Endodermal cell (in vitro differentiated cells): ENCODE results near the gene NOS1AP. TPM values are rescaled to one million over a fixed set of nuclear protein-coding genes. Genes with fewer than 3 reads are reported as not detected.
"Not testable (repeated sequence)": the region's sequence is repeated elsewhere in the genome, so short reads cannot be mapped to it uniquely, and the experiment has no call there.

ENCODE experiments used
- DNase-seq: peaks from one replicate; pipeline ENCODE4 v3.0.0-alpha.2; 2017
- H3K27ac ChIP-seq: 2 replicates; pipeline ENCODE4 v1.5.1; 2013; ENCODE audit warnings: mild to moderate bottlenecking, low read depth, low read length, moderate library complexity
- H3K27me3 ChIP-seq: 2 replicates; pipeline ENCODE4 v1.6.1; 2013; ENCODE audit warnings: mild to moderate bottlenecking, low read length, moderate library complexity; ENCODE audit not compliant: insufficient read depth, control insufficient read depth, poor library complexity, severe bottlenecking
- H3K36me3 ChIP-seq: 2 replicates; pipeline ENCODE4 v1.7.0; 2013; ENCODE audit warnings: mild to moderate bottlenecking, low read length, moderate library complexity; ENCODE audit not compliant: control insufficient read depth, insufficient read depth
- H3K4me1 ChIP-seq: one replicate; pipeline ENCODE4 v1.7.0; 2013; ENCODE audit warnings: low read length; ENCODE audit not compliant: control insufficient read depth, insufficient read depth
- H3K4me3 ChIP-seq: 2 replicates; pipeline ENCODE4 v1.5.1; 2013; ENCODE audit warnings: mild to moderate bottlenecking, low read length, moderate library complexity
- H3K9ac ChIP-seq: 2 replicates; pipeline ENCODE4 v1.6.1; 2013; ENCODE audit warnings: mild to moderate bottlenecking, low read length, moderate library complexity; ENCODE audit not compliant: poor library complexity, severe bottlenecking; ENCODE audit errors: extremely low read depth
- H3K9me3 ChIP-seq: 2 replicates; pipeline ENCODE4 v1.6.1; 2013; ENCODE audit warnings: mild to moderate bottlenecking, low read length, moderate library complexity; ENCODE audit not compliant: control insufficient read depth
- H3K27ac Mint-ChIP-seq: 2 replicates; pipeline ENCODE4 v1.8.0; 2020; ENCODE audit warnings: mixed read lengths
- H3K27me3 Mint-ChIP-seq: 2 replicates; pipeline ENCODE4 v1.8.0; 2021; ENCODE audit warnings: mild to moderate bottlenecking, mixed read lengths; ENCODE audit not compliant: insufficient read depth
- H3K36me3 Mint-ChIP-seq: 2 replicates; pipeline ENCODE4 v1.8.0; 2020; ENCODE audit warnings: low read depth, mixed read lengths
- H3K4me1 Mint-ChIP-seq: 2 replicates; pipeline ENCODE4 v1.8.0; 2020; ENCODE audit warnings: mixed read lengths
- H3K4me3 Mint-ChIP-seq: 2 replicates; pipeline ENCODE4 v1.8.0; 2020; ENCODE audit warnings: mild to moderate bottlenecking, moderate library complexity, mixed read lengths
- H3K9me3 Mint-ChIP-seq: 2 replicates; pipeline ENCODE4 v1.8.0; 2020; ENCODE audit warnings: mild to moderate bottlenecking, mixed read lengths
- CTCF ChIP-seq: fragments of 200-600 bp; sonication (generic); conservative IDR thresholded peaks from 2 replicates; pipeline ENCODE4 v1.5.0; 2021; ENCODE audit warnings: antibody characterized with exemption, mild to moderate bottlenecking
- WGBS, 2 experiments: methylation state at CpG; one replicate each; pipeline versions ENCODE4 v1.1.5 to v1.1.7; 2013; ENCODE audit warnings: missing lambda C conversion rate in 2 of 2, mixed read lengths in 1 of 2; ENCODE audit not compliant: insufficient coverage in 1 of 2, insufficient read length in 1 of 2; 5-methylcytosine and 5-hydroxymethylcytosine counted together
- total RNA-seq, 2 donors: library from RNA; stranded (reverse); fragmentation: NEBNext Ultra II Directional in 1 of 2; extraction: Animal tissue kit (Norgen Biotek cat#: 25700) in 1 of 2; gene quantifications; 2 replicates in 1 of 2; 3 replicates in 1 of 2; pipeline ENCODE4 v1.2.1, GENCODE V29; 2021

The NOS1AP gene
- total RNA-seq, 2 donors from 2014 or later: 4.8 to 5.9 TPM

GRCh38 chr1:162046921-162047320, 22.6 kb upstream of the NOS1AP start:
- Histone ChIP-seq H3K9me3 (no peaks in the 10 kb centered on the region), H3K27me3 (peaks cover 13% of the 10 kb centered on the region), H3K27ac (no peak overlapping the region), H3K36me3 (no peaks in the 10 kb centered on the region), H3K4me1 (no peaks in the 10 kb centered on the region), H3K9ac (no peak overlapping the region), H3K4me3 (no peak overlapping the region)
- Mint-ChIP-seq H3K9me3 (no peaks in the 10 kb centered on the region), H3K36me3 (no peaks in the 10 kb centered on the region), H3K27ac (no peak overlapping the region), H3K27me3 (peaks cover 11% of the 10 kb centered on the region), H3K4me1 (no peaks in the 10 kb centered on the region), H3K4me3 (no peak overlapping the region)
- TF ChIP-seq CTCF: no peak
- WGBS, 2 experiments: 83 to 89% methylated on average over 1 of the region's 1 CpG
- DNase-seq: no peak

GRCh38 chr1:162053949-162054348, 15.5 kb upstream of the NOS1AP start:
- DNase-seq, H3K4me3 Mint-ChIP-seq, H3K4me1 Mint-ChIP-seq, H3K4me3 ChIP-seq, H3K36me3 ChIP-seq, H3K27ac ChIP-seq, H3K4me1 ChIP-seq, H3K27ac Mint-ChIP-seq, H3K9me3 ChIP-seq, H3K9me3 Mint-ChIP-seq, H3K9ac ChIP-seq, H3K36me3 Mint-ChIP-seq: not testable (repeated sequence)
- peaks cover 14% of the 10 kb centered on the region for H3K27me3 Mint-ChIP-seq
- 75 to 100% methylated on average over 2 to 3 of the region's 3 CpGs for WGBS, 2 experiments
- peaks cover 13% of the 10 kb centered on the region for H3K27me3 ChIP-seq

DNA sequence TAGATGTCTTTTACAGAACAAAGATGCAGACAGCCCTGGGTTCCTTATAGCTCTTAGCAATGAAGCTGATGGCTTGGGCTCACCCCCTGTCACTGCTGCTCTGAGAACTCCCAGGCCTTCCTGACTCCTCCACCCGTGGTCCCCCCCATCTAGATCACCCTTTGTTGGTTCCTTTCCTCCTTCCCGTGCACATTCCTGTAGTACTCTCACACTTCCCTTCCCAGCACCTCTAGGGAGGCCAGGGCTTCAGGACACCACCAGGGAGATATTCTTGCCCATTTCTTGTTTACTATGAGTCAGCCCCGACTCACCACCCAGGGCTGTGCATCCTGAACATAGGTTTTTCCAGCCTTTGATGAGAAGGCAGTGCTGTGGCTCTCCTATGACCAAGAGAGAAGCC, 14.4 kb upstream of the NOS1AP start:
- no peak overlapping the region for H3K27ac Mint-ChIP-seq

More for the DNA sequence above, 14.4 kb upstream of the NOS1AP start:
- H3K4me3 Mint-ChIP-seq: no peak overlapping the region
- no peaks in the 10 kb centered on the region for H3K4me1 ChIP-seq
- no peak overlapping the region for H3K27ac ChIP-seq
- TF ChIP-seq CTCF: no peak
- H3K9me3 ChIP-seq: no peaks in the 10 kb centered on the region
- peaks cover 17% of the 10 kb centered on the region for H3K27me3 ChIP-seq
- WGBS, 2 experiments: 62 to 84% methylated on average over 2 to 3 of the region's 3 CpGs
- H3K9ac ChIP-seq: no peak overlapping the region
- no peaks in the 10 kb centered on the region for H3K36me3 ChIP-seq
- H3K4me3 ChIP-seq: no peak overlapping the region
- no peaks in the 10 kb centered on the region for H3K36me3 Mint-ChIP-seq
- H3K27me3 Mint-ChIP-seq: peaks cover 10% of the 10 kb centered on the region
- no peaks in the 10 kb centered on the region for H3K9me3 Mint-ChIP-seq
- DNase-seq: no peak
- no peaks in the 10 kb centered on the region for H3K4me1 Mint-ChIP-seq
